PC-9 (cell line): ENCODE measurements around the gene KLF13.

ENCODE experiments used
- CTCF ChIP-seq: fragments of 200-600 bp; sonication (generic); conservative IDR thresholded peaks from 2 replicates; pipeline ENCODE4 v1.6.1; 2017; ENCODE audit warnings: mixed run types, antibody characterized with exemption, mild to moderate bottlenecking, moderate library complexity
- EZH2 ChIP-seq: fragments of 200-600 bp; sonication (generic); IDR thresholded peaks from 2 replicates; pipeline ENCODE4 v1.8.0; 2017; ENCODE audit warnings: antibody characterized with exemption, low read depth

DNA sequence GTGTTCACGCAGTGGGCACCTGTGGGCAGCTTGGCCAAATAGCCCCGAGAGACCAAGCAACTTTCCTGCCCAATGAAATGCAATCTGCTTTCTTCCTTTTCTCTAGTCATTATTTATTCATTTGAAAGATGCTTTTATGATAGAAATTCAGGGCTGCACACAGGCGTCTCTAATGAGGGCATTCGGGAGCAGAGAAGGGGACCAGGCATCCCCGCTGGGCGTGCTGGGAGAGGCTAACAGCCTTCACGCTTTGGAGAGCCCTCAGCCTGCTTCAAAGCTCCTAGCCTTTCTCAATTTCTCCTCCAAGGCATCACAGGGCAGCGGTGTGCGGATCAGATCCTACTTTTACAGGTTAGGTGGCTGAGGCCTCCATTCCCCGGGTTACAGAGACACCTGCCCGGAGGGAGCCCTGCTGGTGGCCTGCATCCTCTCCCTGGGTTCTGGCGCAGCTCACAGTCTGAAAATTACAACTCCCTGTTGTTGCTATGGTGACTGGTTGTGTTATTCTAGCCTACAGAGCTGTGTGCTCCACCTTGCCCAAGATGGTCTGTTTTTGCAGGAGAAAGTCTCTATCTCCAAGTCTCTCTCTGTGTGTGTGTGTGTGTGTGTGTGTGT, 21.8 kb upstream of the KLF13 start:
- TF ChIP-seq CTCF (no peak), EZH2 (no peak)
